GM12892 (cell line): Measurements from ENCODE around the gene STUM.

Source experiments
- POLR2A ChIP-seq: IDR thresholded peaks from 2 replicates; pipeline ENCODE4 v1.6.1; 2011; ENCODE audit warnings: low read depth, low read length, control low read depth
- POLR2AphosphoS5 ChIP-seq: IDR thresholded peaks from 2 replicates; pipeline ENCODE4 v1.6.1; 2011; ENCODE audit warnings: low read depth, low read length, control low read depth
- TAF1 ChIP-seq: IDR thresholded peaks from 2 replicates; pipeline ENCODE4 v1.6.1; 2011; ENCODE audit warnings: low read depth, mild to moderate bottlenecking, control low read depth, low read length, borderline replicate concordance

DNA sequence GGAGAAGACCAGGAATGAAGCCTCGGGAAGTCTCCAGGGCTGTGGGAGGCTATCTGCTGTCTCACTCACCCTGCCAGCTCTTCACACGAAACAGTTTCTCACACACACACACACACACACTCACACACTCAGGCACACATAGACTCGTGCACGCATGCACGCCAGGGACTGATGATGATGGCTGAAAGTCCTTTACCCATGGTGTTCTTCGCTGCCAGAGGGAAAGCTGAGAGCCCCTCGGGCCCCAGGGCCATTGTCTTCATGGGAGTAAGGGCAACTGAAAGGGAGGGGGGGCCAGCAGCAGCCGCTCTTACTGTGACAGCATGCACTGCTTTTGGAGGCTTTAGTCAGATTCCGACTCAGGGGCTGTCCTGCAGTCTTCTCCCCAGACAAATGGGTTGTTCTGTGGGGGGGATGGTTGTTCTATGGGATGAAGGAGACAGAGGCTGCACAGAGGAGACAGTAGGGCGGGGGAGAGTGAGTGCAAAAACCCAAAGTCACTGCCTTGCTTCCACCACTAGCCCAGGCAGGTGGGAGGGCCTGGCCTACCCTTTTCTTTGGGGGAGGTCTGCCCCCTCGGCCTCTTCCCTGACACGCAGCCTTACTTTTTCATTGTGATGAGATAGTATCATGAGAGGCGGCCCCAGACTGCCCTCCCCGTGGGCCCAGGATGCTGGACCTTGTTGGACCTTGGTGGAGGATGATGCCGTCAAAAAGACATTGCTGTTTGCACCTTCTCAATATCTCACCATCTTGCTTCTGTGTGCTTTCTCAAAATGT is 29.0 kb downstream of the STUM start:
- no peak for TF ChIP-seq POLR2A
- no peak for TF ChIP-seq POLR2AphosphoS5
- TF ChIP-seq TAF1: no peak
